HEK293 (cell line): ENCODE measurements around the gene PIP4K2B.

ENCODE experiments used
- EGR2 ChIP-seq: fragments of 450-650 bp; formaldehyde crosslinking; IDR thresholded peaks from 2 replicates; pipeline ENCODE4 v1.5.1; 2016; ENCODE audit warnings: low read depth, missing biosample characterization, missing genetic modification characterization
- GFI1B ChIP-seq: fragments of 450-650 bp; formaldehyde crosslinking; IDR thresholded peaks from 2 replicates; pipeline ENCODE4 v1.5.1; 2016; ENCODE audit warnings: missing biosample characterization, missing genetic modification characterization
- MYNN ChIP-seq: fragments of 450-650 bp; formaldehyde crosslinking; IDR thresholded peaks from 2 replicates; pipeline ENCODE4 v1.5.1; 2016; ENCODE audit warnings: missing biosample characterization, missing genetic modification characterization, borderline replicate concordance
- MZF1 ChIP-seq: fragments of 450-650 bp; formaldehyde crosslinking; IDR thresholded peaks from 2 replicates; pipeline ENCODE4 v1.5.1; 2017; ENCODE audit warnings: missing biosample characterization, missing genetic modification characterization, borderline replicate concordance
- ZIC2 ChIP-seq: fragments of 450-650 bp; formaldehyde crosslinking; IDR thresholded peaks from 2 replicates; pipeline ENCODE4 v1.5.1; 2016; ENCODE audit warnings: missing biosample characterization, missing genetic modification characterization
- ZNF155 ChIP-seq: fragments of 450-650 bp; formaldehyde crosslinking; IDR thresholded peaks from 2 replicates; pipeline ENCODE4 v1.5.1; 2016; ENCODE audit warnings: missing biosample characterization, missing genetic modification characterization
- ZNF19 ChIP-seq: fragments of 450-650 bp; formaldehyde crosslinking; IDR thresholded peaks from 2 replicates; pipeline ENCODE4; 2016; ENCODE audit warnings: missing biosample characterization, missing genetic modification characterization, low read depth
- ZNF426 ChIP-seq: fragments of 450-650 bp; formaldehyde crosslinking; IDR thresholded peaks from 2 replicates; pipeline ENCODE4 v1.5.1; 2017; ENCODE audit warnings: missing biosample characterization, missing genetic modification characterization, mild to moderate bottlenecking, inconsistent platforms, moderate library complexity
- ZNF48 ChIP-seq: fragments of 450-650 bp; formaldehyde crosslinking; IDR thresholded peaks from 2 replicates; pipeline ENCODE4 v1.5.1; 2016; ENCODE audit warnings: missing biosample characterization, missing genetic modification characterization
- ZNF510 ChIP-seq: fragments of 450-650 bp; formaldehyde crosslinking; IDR thresholded peaks from 2 replicates; pipeline ENCODE4 v1.5.1; 2018; ENCODE audit warnings: mild to moderate bottlenecking, missing genetic modification characterization, missing biosample characterization; ENCODE audit not compliant: insufficient replicate concordance
- ZNF521 ChIP-seq: fragments of 450-650 bp; formaldehyde crosslinking; IDR thresholded peaks from 2 replicates; pipeline ENCODE4 v1.5.1; 2017; ENCODE audit warnings: missing biosample characterization, mild to moderate bottlenecking, missing genetic modification characterization
- ZNF629 ChIP-seq: fragments of 450-650 bp; formaldehyde crosslinking; IDR thresholded peaks from 2 replicates; pipeline ENCODE4 v1.5.1; 2017; ENCODE audit warnings: missing biosample characterization, missing genetic modification characterization
- ZNF785 ChIP-seq: fragments of 450-650 bp; formaldehyde crosslinking; IDR thresholded peaks from 2 replicates; pipeline ENCODE4 v1.5.1; 2016; ENCODE audit warnings: missing biosample characterization, missing genetic modification characterization
- ZXDB ChIP-seq: fragments of 450-650 bp; formaldehyde crosslinking; IDR thresholded peaks from 2 replicates; pipeline ENCODE4 v1.5.1; 2016; ENCODE audit warnings: missing biosample characterization, missing genetic modification characterization
- TF ChIP-seq, protein P1 (sequence below): fragments of 450-650 bp; formaldehyde crosslinking; conservative IDR thresholded peaks from 2 replicates; pipeline ENCODE4 v1.5.1; 2016; ENCODE audit warnings: low read depth, missing biosample characterization, missing genetic modification characterization
- TF ChIP-seq, protein P2 (sequence below): fragments of 450-650 bp; formaldehyde crosslinking; IDR thresholded peaks from 2 replicates; pipeline ENCODE4 v1.5.1; 2016; ENCODE audit warnings: missing biosample characterization, missing genetic modification characterization
- TF ChIP-seq, protein P3 (sequence below): fragments of 450-650 bp; formaldehyde crosslinking; IDR thresholded peaks from 2 replicates; pipeline ENCODE4 v1.5.1; 2016; ENCODE audit warnings: missing biosample characterization, missing genetic modification characterization
- TF ChIP-seq, protein P4 (sequence below): fragments of 450-650 bp; formaldehyde crosslinking; IDR thresholded peaks from 2 replicates; pipeline ENCODE4 v1.5.1; 2016; ENCODE audit warnings: missing biosample characterization, missing genetic modification characterization, low read depth
- TF ChIP-seq, protein P5 (sequence below): fragments of 450-650 bp; formaldehyde crosslinking; IDR thresholded peaks from 2 replicates; pipeline ENCODE4 v1.5.1; 2016; ENCODE audit warnings: missing biosample characterization, missing genetic modification characterization
- TF ChIP-seq, protein P6 (sequence below): fragments of 450-650 bp; formaldehyde crosslinking; IDR thresholded peaks from 2 replicates; pipeline ENCODE4 v1.5.0; 2017; ENCODE audit warnings: missing biosample characterization, missing genetic modification characterization, borderline replicate concordance

PIP4K2B gene

DNA sequence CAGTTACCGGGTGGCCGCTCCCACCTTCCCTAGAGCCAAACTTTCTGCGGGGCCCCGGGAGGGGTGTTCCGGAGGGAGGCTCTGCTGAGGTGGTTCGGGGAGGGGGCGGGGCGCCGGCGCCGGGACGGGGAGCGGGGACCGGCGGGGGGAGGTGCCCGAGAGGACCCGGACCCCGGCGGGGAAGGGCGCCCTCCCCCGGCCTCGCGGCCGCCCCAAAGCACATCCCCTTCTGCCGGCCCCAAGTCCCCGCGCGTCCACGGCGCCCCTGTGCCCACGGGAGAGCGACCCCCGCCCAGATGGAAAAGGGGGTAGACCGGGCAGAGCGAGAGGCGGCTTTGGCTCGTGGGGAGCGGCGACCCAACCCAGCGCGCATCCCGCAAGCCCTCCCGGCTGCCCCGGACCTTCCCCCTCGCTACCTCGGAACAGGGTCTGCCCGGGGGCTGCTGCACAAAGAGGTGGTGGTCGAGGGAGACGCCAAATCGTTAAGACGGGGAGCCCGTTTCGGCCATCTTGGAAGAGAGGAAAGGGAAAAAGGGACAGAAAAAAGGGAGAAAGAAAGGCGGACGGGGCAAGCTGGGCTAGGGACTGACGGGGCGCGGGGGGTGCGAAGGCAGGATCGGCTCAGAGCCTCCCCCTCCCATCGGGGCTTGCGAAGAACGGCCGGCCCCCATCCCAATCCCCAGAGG is 51.8 kb downstream of the PIP4K2B start (continued):
- TF ChIP-seq, protein P1, sequence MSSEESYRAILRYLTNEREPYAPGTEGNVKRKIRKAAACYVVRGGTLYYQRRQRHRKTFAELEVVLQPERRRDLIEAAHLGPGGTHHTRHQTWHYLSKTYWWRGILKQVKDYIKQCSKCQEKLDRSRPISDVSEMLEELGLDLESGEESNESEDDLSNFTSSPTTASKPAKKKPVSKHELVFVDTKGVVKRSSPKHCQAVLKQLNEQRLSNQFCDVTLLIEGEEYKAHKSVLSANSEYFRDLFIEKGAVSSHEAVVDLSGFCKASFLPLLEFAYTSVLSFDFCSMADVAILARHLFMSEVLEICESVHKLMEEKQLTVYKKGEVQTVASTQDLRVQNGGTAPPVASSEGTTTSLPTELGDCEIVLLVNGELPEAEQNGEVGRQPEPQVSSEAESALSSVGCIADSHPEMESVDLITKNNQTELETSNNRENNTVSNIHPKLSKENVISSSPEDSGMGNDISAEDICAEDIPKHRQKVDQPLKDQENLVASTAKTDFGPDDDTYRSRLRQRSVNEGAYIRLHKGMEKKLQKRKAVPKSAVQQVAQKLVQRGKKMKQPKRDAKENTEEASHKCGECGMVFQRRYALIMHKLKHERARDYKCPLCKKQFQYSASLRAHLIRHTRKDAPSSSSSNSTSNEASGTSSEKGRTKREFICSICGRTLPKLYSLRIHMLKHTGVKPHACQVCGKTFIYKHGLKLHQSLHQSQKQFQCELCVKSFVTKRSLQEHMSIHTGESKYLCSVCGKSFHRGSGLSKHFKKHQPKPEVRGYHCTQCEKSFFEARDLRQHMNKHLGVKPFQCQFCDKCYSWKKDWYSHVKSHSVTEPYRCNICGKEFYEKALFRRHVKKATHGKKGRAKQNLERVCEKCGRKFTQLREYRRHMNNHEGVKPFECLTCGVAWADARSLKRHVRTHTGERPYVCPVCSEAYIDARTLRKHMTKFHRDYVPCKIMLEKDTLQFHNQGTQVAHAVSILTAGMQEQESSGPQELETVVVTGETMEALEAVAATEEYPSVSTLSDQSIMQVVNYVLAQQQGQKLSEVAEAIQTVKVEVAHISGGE, result peak; percentile 25; the same call in 1 of the 2 replicates
- TF ChIP-seq, protein P2, sequence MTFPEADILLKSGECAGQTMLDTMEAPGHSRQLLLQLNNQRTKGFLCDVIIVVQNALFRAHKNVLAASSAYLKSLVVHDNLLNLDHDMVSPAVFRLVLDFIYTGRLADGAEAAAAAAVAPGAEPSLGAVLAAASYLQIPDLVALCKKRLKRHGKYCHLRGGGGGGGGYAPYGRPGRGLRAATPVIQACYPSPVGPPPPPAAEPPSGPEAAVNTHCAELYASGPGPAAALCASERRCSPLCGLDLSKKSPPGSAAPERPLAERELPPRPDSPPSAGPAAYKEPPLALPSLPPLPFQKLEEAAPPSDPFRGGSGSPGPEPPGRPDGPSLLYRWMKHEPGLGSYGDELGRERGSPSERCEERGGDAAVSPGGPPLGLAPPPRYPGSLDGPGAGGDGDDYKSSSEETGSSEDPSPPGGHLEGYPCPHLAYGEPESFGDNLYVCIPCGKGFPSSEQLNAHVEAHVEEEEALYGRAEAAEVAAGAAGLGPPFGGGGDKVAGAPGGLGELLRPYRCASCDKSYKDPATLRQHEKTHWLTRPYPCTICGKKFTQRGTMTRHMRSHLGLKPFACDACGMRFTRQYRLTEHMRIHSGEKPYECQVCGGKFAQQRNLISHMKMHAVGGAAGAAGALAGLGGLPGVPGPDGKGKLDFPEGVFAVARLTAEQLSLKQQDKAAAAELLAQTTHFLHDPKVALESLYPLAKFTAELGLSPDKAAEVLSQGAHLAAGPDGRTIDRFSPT (tag by site-specific recombination), result no peak; the same call in 1 of the 2 replicates
- peak; percentile 30; the same call in 1 of the 2 replicates for TF ChIP-seq MZF1 (tag by site-specific recombination)
- TF ChIP-seq, protein P3, sequence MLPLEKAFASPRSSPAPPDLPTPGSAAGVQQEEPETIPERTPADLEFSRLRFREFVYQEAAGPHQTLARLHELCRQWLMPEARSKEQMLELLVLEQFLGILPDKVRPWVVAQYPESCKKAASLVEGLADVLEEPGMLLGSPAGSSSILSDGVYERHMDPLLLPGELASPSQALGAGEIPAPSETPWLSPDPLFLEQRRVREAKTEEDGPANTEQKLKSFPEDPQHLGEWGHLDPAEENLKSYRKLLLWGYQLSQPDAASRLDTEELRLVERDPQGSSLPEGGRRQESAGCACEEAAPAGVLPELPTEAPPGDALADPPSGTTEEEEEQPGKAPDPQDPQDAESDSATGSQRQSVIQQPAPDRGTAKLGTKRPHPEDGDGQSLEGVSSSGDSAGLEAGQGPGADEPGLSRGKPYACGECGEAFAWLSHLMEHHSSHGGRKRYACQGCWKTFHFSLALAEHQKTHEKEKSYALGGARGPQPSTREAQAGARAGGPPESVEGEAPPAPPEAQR (tag by site-specific recombination), result no peak
- no peak for TF ChIP-seq ZIC2
- no peak for TF ChIP-seq ZNF48
- TF ChIP-seq GFI1B (tag by site-specific recombination), result no peak
- TF ChIP-seq, protein P4, sequence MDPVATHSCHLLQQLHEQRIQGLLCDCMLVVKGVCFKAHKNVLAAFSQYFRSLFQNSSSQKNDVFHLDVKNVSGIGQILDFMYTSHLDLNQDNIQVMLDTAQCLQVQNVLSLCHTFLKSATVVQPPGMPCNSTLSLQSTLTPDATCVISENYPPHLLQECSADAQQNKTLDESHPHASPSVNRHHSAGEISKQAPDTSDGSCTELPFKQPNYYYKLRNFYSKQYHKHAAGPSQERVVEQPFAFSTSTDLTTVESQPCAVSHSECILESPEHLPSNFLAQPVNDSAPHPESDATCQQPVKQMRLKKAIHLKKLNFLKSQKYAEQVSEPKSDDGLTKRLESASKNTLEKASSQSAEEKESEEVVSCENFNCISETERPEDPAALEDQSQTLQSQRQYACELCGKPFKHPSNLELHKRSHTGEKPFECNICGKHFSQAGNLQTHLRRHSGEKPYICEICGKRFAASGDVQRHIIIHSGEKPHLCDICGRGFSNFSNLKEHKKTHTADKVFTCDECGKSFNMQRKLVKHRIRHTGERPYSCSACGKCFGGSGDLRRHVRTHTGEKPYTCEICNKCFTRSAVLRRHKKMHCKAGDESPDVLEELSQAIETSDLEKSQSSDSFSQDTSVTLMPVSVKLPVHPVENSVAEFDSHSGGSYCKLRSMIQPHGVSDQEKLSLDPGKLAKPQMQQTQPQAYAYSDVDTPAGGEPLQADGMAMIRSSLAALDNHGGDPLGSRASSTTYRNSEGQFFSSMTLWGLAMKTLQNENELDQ (tag by site-specific recombination), result no peak
- 0 out of 2 replicates have a peak, but pooled peaks have one; percentile 35 for TF ChIP-seq ZNF785
- 0 out of 2 replicates have a peak, but pooled peaks have one; percentile 23 for TF ChIP-seq MYNN (tag by site-specific recombination)
- TF ChIP-seq EGR2 (tag by site-specific recombination), result no peak
- peak; percentile 10; the same call in 1 of the 2 replicates for TF ChIP-seq ZNF629
- TF ChIP-seq, protein P5, sequence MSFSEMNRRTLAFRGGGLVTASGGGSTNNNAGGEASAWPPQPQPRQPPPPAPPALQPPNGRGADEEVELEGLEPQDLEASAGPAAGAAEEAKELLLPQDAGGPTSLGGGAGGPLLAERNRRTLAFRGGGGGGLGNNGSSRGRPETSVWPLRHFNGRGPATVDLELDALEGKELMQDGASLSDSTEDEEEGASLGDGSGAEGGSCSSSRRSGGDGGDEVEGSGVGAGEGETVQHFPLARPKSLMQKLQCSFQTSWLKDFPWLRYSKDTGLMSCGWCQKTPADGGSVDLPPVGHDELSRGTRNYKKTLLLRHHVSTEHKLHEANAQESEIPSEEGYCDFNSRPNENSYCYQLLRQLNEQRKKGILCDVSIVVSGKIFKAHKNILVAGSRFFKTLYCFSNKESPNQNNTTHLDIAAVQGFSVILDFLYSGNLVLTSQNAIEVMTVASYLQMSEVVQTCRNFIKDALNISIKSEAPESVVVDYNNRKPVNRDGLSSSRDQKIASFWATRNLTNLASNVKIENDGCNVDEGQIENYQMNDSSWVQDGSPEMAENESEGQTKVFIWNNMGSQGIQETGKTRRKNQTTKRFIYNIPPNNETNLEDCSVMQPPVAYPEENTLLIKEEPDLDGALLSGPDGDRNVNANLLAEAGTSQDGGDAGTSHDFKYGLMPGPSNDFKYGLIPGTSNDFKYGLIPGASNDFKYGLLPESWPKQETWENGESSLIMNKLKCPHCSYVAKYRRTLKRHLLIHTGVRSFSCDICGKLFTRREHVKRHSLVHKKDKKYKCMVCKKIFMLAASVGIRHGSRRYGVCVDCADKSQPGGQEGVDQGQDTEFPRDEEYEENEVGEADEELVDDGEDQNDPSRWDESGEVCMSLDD (tag by site-specific recombination), result peak; percentile 94
- peak; percentile 12; the same call in 1 of the 2 replicates for TF ChIP-seq ZXDB (tag by site-specific recombination)
- TF ChIP-seq ZNF521 (tag by site-specific recombination), result no peak
- no peak for TF ChIP-seq ZNF510
- TF ChIP-seq ZNF19, result no peak
- TF ChIP-seq, protein P6, sequence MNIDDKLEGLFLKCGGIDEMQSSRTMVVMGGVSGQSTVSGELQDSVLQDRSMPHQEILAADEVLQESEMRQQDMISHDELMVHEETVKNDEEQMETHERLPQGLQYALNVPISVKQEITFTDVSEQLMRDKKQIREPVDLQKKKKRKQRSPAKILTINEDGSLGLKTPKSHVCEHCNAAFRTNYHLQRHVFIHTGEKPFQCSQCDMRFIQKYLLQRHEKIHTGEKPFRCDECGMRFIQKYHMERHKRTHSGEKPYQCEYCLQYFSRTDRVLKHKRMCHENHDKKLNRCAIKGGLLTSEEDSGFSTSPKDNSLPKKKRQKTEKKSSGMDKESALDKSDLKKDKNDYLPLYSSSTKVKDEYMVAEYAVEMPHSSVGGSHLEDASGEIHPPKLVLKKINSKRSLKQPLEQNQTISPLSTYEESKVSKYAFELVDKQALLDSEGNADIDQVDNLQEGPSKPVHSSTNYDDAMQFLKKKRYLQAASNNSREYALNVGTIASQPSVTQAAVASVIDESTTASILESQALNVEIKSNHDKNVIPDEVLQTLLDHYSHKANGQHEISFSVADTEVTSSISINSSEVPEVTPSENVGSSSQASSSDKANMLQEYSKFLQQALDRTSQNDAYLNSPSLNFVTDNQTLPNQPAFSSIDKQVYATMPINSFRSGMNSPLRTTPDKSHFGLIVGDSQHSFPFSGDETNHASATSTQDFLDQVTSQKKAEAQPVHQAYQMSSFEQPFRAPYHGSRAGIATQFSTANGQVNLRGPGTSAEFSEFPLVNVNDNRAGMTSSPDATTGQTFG (tag by site-specific recombination), result no peak
- TF ChIP-seq ZNF426 (tag by site-specific recombination), result no peak
- no peak for TF ChIP-seq ZNF155 (tag by site-specific recombination)
